IMR-90 (cell line): Measurements from ENCODE around the gene ELANE.

ENCODE experiments used
- CTCF ChIP-seq: conservative IDR thresholded peaks from 2 replicates; pipeline ENCODE4 v1.5.1; 2012; ENCODE audit warnings: mild to moderate bottlenecking, low read depth, low read length, improper control_type of control experiment
- ELK1 ChIP-seq: fragments of 150-350 bp; IDR thresholded peaks from 2 replicates; pipeline ENCODE4 v1.6.1; 2016; ENCODE audit warnings: low read depth, mild to moderate bottlenecking, low read length, moderate library complexity, borderline replicate concordance
- MXI1 ChIP-seq: IDR thresholded peaks from 2 replicates; pipeline ENCODE4 v1.6.1; 2012; ENCODE audit warnings: low read depth, mild to moderate bottlenecking, low read length, moderate library complexity, borderline replicate concordance
- POLR2A ChIP-seq: IDR thresholded peaks from 2 replicates; pipeline ENCODE4 v1.6.1; 2012; ENCODE audit warnings: mild to moderate bottlenecking, low read depth, low read length
- RAD21 ChIP-seq: IDR thresholded peaks from 2 replicates; pipeline ENCODE4 v1.6.1; 2012; ENCODE audit warnings: low read length, improper control_type of control experiment

GRCh38 chr19:870963-871401, 18.9 kb downstream of the ELANE start:
- no peak for TF ChIP-seq CTCF
- TF ChIP-seq ELK1, result no peak
- TF ChIP-seq POLR2A, result no peak
- TF ChIP-seq MXI1, result no peak
- TF ChIP-seq RAD21, result no peak
